RWPE2 (cell line): ENCODE measurements around the gene SLC7A6OS.

Experiments used
- ATAC-seq: fragments of 200-7000 bp; cut with Tn5 transposase; 3 replicates; pipeline ENCODE4 v1.9.1; 2021; ENCODE audit warnings: low read depth
- DNase-seq: peaks from one replicate; pipeline ENCODE4 v3.0.0-alpha.2; 2020; ENCODE audit warnings: low spot score
- H3K27ac ChIP-seq: fragments of 450-650 bp; 2 replicates; pipeline ENCODE4 v1.5.1; 2017; ENCODE audit warnings: mild to moderate bottlenecking; ENCODE audit not compliant: poor library complexity, severe bottlenecking
- H3K27me3 ChIP-seq: fragments of 250-450 bp; sonication (Bioruptor Pico); 2 replicates; pipeline ENCODE4 v1.5.1; 2021; ENCODE audit warnings: mild to moderate bottlenecking, moderate library complexity; ENCODE audit not compliant: insufficient read depth, poor library complexity, severe bottlenecking
- H3K36me3 ChIP-seq: fragments of 250-450 bp; sonication (Bioruptor Pico); 2 replicates; pipeline ENCODE4 v1.5.1; 2020; ENCODE audit warnings: low read depth, mild to moderate bottlenecking, moderate library complexity
- H3K4me1 ChIP-seq: fragments of 250-450 bp; sonication (Bioruptor Pico); 2 replicates; pipeline ENCODE4 v1.5.1; 2021; ENCODE audit warnings: mild to moderate bottlenecking, moderate library complexity; ENCODE audit not compliant: insufficient read depth, poor library complexity, severe bottlenecking
- H3K4me3 ChIP-seq: fragments of 250-450 bp; sonication (Bioruptor Pico); 2 replicates; pipeline ENCODE4 v1.5.1; 2021; ENCODE audit warnings: mild to moderate bottlenecking, moderate library complexity; ENCODE audit not compliant: severe bottlenecking
- H3K9me3 ChIP-seq: fragments of 250-450 bp; sonication (Bioruptor Pico); 2 replicates; pipeline ENCODE4 v1.5.1; 2021; ENCODE audit warnings: mild to moderate bottlenecking, moderate library complexity; ENCODE audit not compliant: severe bottlenecking
- CTCF ChIP-seq: fragments of 450-650 bp; IDR thresholded peaks from one replicate; pipeline ENCODE4 v1.5.1; 2017; ENCODE audit warnings: mild to moderate bottlenecking, moderate library complexity; ENCODE audit not compliant: poor library complexity, severe bottlenecking

SLC7A6OS gene

GRCh38 chr16:68288252-68288650 is 22.5 kb downstream of the SLC7A6OS start:
- peaks cover 60% of the 10 kb centered on the region for H3K36me3 ChIP-seq

GRCh38 chr16:68287276-68288251 is 23.2 kb downstream of the SLC7A6OS start:
- H3K27me3 ChIP-seq: no peaks in the 10 kb centered on the region
- H3K4me1 ChIP-seq: no peaks in the 10 kb centered on the region
- H3K4me3 ChIP-seq: no peak overlapping the region
- ATAC-seq (peak; percentile 78), DNase-seq (no peak)
- TF ChIP-seq CTCF: no peak
- peaks cover 53% of the 10 kb centered on the region for H3K36me3 ChIP-seq
- H3K27ac ChIP-seq: no peak overlapping the region
- no peaks in the 10 kb centered on the region for H3K9me3 ChIP-seq

More at GRCh38 chr16:68288252-68288650, 22.5 kb downstream of the SLC7A6OS start:
- H3K27ac ChIP-seq: no peak overlapping the region
- H3K4me1 ChIP-seq: no peaks in the 10 kb centered on the region
- ATAC-seq (no peak), DNase-seq (no peak)
- no peak for TF ChIP-seq CTCF
- no peak overlapping the region for H3K4me3 ChIP-seq
- no peaks in the 10 kb centered on the region for H3K9me3 ChIP-seq
- H3K27me3 ChIP-seq: no peaks in the 10 kb centered on the region

GRCh38 chr16:68286153-68287074 is 24.3 kb downstream of the SLC7A6OS start:
- DNase-seq (no peak), ATAC-seq (no peak)
- H3K4me3 ChIP-seq: no peak overlapping the region
- no peak overlapping the region for H3K27ac ChIP-seq
- H3K9me3 ChIP-seq: no peaks in the 10 kb centered on the region
- no peaks in the 10 kb centered on the region for H3K27me3 ChIP-seq
- TF ChIP-seq CTCF: no peak
- H3K4me1 ChIP-seq: no peaks in the 10 kb centered on the region
- H3K36me3 ChIP-seq: peaks cover 52% of the 10 kb centered on the region

- Histone ChIP-seq H3K9me3 (no peaks in the 10 kb centered on the region), H3K27ac (no peak overlapping the region), H3K4me3 (no peak overlapping the region), H3K36me3 (peaks cover 46% of the 10 kb centered on the region), H3K27me3 (no peaks in the 10 kb centered on the region), H3K4me1 (no peaks in the 10 kb centered on the region)
- TF ChIP-seq CTCF: no peak
- DNase-seq (no peak), ATAC-seq (no peak)
Observed at GRCh38 chr16:68285683-68286082, 25.1 kb downstream of the SLC7A6OS start.
